T-helper 22 cell (primary cell): Measurements from ENCODE around the gene ACTR1B.
"Not testable (repeated sequence)": the region's sequence is repeated elsewhere in the genome, so short reads cannot be mapped to it uniquely, and the experiment has no call there.

Experiments
- DNase-seq: peaks from one replicate; pipeline ENCODE4 v3.0.0-alpha.2; 2020; ENCODE audit warnings: low read depth

The ACTR1B gene

DNA sequence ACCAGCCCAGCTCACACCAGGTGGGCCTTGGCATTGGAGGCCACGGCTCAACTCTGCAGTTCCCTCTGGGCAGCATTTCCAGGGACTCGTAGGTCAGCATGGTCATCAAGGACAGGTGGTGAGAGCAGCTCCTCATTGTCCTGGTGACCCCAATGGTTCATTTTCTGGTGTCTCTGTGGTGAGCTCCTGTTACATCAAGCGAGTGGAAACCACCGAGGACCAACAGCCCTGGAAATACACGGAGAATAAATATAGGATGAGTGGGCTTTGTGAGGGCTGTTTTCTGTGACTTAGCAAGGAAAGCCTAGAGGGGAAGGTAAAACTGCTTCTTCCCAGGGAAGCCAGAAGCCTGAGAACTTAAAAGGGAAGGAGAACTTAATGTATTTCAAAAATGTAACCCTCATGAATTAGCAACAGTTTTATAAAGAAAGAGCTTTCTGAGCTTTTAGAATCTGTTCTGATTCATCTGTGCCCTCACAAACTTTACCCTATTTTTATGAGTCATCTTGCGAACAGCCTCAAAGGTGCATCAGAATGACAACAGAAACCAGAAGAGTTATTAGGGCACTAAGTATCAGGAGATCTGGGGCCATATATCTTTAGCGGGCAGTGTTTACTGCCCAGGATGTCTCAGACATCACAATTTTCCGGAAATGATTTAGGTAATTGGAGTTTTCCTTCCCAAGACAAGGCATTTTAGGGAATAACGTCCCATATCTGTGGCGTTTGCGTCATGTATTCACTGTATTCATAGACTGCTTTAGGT, 24.4 kb upstream of the ACTR1B start:
- DNase-seq: no peak

DNA sequence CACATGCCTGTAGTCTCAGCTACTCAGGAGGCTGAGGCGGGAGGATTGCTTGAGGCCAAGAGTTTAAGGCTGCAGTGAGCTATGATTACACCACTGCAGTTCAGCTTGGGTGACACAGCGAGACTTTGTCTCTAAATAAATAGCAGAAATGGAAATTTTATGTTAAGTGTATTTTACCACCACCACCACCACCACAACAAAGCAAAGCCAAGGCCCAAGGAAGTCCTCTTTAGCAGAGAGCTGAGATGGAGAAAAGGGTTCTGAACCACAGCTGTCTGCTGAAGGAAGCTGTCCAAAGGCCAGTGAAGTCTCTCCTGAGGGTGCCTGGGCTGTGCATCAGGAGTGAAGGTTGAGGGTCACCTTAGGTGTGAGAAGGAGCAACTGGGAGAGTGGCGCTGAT, 23.4 kb upstream of the ACTR1B start:
- not testable (repeated sequence) for DNase-seq

DNA sequence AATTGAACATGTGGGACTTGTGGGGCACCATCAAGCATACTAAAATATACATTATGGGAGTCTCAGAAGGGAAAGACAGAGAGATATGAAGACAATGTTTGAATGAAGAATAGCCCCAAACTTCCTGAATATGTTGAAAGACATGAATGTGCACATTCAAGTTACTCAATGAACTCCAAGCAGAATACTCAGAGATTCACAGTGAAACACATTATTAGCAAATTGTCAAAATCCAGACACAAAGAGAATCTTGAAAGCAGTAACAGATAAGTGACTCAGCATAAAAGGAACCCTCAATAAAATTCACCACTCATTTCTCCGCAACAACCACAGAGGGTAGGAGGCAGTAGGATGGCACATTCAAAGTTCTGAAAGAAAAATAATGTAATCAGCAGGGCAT, 14.5 kb upstream of the ACTR1B start:
- no peak for DNase-seq

DNA sequence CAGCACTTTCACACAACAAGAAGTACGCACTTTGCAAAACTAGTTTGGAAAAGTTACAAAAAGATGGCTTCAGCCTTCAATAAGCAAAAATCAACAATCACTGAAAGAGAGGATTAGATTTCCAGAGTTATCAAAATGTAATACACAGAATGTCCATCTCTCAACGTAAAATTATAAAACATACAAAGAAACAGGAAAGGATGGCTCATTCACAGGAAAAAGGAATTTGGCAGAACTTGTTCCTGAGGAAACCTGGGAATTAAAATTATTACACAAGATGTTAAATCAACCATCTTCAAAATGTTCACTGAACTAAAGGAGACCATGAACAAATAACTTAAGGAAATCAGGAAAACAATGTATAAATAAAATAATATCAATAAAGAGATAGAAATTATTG, 13.6 kb upstream of the ACTR1B start:
- DNase-seq: no peak

DNA sequence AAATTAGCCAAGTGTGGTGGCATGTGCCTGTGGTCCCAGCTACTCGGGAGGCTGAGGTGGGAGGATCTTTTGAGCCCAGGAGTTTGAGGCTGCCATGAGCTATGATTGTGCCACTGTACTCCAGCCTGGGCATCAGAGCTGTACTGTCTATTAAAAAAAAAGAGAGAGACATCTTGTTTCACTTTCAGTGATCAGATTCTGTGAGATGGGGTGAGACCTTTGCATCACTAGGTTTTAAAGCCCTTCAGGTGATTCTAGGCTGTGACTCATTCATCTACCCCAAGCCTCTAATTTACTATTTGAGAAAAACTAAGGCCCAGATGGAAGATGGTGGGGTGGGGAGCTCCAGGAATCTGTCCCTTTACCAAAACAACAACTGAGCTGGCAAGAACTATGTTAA, 12.8 kb upstream of the ACTR1B start:
- no peak for DNase-seq

DNA sequence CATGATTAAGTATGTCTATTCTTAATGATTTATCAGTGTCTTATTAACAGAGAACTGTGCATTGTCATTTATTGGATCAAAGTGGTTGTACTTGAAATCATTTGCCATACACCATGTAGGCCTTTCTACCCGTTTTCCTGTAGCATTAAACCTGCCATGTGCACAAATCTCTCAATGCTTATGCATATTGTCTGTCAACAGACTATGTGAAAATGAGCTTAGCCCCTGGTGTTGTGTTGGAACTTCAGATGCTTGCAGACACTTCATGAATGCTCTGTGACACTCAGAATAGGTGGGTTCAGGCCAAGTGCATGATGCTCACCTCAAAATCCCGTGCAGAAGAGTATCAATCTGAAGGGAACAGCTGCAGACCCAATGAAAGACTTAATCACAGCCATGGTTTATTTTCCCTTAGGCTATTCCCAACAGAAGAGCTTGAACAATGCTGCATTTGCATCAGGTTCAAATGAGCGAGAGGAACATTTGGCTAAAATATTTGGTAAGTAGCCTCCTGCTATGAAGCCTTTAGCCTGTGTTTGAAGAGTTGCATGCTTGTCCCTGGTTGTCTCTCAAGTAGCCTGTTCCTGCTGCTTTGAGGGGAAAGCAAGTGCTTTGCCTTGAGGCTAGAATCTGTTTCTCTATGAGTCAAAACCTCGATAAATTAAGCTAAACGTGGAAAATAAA, 11.7 kb upstream of the ACTR1B start:
- no peak for DNase-seq

DNA sequence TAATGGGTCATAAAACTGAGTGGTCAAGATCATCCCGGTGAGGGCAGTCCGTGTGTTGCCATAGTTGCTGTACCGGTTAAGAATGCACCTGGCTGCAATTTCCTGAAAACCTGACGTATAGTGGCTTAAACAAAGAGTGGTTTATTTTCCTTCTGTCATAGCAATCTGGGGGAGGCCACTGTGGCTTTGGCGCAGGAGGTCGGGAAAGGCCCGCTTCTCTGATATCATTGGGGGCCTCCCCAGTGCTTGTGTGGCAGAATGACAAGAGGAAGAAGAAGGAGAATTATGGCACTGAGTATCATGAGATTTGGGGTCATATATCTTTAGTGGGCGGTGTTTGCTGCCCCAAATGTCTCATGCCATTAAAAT, 10.1 kb upstream of the ACTR1B start:
- no peak for DNase-seq

DNA sequence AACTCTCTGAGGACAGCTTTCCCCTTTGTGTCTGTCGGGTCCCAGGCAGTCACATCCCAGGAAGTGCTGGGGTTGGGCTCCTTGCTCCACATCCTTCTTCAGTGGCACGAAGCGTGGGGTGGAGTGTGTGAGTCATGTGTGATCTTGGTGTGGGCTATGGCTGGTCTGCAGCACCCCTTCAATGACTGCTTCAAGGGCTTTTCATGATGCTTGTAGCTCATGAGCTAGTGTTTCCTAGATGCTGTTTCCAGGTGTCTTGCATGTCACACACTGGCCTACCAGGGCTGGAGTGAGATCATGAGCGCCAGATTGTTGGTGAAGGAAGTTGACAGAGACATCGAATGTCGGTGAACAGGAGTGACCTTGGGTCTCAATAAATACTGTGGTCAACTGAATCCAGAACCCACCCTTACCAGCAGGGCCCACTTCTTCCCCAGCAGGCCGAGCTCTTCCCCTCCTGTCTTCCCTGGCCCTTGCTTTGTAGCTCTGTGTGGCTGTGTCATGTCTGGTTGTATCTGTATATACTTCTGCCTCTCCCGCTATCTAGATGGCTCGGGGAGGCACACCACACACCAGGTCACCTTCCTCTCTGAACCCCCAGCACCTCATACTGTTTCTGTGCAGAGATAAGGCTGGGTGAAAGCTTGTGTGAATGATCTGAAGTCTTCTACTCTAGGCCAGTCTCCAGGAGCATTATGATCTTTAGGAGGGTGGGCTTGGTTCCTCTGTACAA, 9.5 kb upstream of the ACTR1B start:
- DNase-seq: no peak

DNA sequence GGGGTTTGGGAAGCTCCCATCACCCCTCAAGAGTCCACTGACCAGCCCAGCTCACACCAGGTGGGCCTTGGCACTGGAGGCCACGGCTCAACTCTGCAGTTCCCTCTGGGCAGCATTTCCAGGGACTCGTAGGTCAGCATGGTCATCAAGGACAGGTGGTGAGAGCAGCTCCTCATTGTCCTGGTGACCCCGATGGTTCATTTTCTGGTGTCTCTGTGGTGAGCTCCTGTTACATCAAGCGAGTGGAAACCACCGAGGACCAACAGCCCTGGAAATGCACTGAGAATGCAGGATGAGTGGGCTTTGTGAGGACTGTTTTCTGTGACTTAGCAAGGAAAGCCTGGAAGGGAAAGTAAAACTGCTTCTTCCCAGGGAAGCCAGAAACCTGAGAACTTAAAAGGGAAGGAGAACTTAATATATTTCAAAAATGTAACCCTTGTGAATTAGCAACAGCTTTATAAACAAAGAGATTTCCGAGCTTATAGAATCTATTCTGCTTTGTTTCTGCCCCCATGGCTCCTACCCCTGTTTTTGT, 8.8 kb upstream of the ACTR1B start:
- not testable (repeated sequence) for DNase-seq

DNA sequence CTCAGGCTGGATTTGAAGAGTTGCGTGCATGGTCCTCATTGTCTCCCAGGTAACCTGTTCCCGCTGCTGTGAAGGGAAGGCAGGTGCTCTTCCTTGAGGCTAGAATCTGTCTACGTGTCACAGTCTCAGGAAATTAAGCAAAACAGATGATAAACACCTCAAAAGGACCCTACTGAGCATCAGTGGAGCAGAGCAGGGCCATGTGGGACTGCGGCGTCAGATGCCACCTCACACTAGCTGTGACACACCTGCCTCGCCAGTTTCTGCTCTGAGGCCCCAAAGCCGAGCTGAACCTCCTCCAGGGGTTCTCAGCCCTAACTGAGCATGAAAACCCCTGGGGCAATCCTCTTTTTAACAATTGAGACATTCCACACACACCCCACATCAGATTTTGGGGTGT, 7.7 kb upstream of the ACTR1B start:
- no peak for DNase-seq

DNA sequence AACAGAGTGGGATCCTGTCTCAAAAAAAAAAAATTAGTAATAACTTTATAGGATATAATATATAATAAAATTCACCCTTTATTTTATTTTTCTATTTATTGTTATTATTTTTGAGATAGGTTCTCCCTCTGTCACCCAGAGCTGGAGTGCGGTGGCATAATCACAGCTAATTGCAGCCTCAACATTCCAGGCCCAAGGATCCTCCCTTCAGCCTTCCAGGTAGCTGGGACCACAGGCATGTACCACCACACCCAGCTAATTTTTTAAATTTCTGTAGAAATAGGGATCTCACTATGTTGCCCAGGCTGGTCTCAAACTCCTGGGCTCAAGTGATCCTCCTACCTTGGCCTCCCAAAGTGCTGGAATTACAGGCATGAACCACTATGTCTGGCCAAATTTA, 6.6 kb upstream of the ACTR1B start:
- DNase-seq: no peak

DNA sequence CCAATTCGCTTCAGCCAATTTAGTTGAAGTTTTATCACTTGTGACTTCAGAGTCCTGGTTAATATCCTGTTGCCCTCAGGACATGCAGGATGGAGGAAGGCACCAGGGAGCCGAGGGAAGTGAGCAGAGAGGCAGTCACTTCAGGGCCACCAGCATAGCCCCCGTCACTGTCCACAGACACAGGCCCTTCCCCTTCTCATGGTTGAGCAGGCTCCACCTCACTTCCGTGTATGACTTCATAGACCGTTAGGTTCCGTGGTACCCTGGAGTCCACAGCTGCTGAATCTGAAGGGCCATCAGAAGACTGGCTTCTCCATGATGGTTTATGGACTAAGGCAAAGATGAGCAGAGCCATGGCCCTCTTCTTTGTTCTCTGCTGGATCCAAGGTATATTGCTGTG, 5.6 kb upstream of the ACTR1B start, which contains the start of gene C2orf92:
C2orf92 (plus strand) TSS at position 266 of the 400 bp plus-strand sequence; CDS start at position 342, 76 bp downstream.
- DNase-seq: no peak

DNA sequence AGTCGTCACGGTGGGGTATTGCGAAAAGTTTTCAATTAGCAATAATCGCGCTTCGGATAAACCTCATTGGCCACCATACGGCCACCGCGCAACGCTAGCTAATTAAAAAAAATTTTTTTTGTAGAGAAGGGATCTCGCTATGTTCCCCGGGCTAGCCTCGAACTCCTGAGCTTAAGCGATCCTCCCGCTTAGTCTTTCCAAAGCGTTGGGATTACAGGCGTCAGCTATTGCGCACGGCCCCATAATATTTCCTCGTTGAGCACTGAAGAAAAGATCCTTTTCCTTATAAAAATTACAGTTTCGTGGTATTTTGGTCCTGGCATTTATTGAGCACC, 759 bp upstream of the ACTR1B start:
- DNase-seq: no peak

DNA sequence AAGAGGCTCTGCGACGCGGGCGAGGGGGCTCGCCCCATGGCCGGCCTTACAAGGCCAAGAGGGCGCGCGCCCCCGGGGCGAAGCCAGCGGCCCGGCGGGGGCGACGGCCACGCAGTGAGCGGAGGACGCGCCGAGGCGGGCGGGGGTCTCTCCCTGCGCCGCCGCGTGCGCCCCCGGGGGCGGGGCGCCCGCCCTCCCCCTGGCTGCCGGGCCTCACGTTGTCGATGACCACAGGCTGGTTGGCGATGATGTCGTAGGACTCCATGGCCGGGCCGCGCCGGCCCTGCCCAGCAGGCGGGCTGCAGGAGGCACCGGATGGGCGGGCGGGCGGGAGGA, 250 bp downstream of the ACTR1B start:
- no peak for DNase-seq

DNA sequence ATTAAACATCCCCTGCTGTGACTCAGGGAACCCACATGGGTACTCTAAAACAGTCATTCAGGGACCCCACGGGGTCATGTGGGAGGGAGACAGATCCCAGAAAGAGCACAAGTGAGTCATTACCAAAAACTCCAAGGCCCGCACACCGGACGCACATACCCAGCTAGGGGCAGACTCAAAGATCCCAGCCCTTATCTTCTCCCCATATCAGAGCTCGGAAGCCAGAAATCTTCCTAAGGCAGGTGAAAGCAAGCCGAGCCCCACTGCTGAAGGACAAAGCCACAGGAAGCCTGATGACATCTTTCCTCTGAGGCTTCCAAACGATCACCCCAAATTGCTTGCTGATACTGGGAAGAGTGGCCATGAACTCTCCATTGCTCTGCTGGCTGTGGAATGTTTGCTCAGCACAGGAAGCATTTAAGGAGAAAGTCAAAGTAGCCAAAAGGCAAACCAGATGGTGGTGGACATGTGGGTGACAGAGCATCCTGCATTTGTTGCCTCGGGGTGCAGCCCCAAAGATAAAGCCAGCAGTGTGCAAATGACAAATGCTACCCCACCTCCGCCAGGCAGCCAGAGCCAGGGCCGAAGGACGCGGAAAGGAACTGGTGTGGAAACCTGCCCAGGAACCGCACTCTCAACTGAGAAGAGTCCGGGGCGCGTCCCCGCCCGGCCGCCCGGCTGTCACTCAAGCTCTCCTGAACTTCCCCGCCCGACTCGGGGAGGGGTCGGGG, 784 bp downstream of the ACTR1B start:
- peak; percentile 77 for DNase-seq

DNA sequence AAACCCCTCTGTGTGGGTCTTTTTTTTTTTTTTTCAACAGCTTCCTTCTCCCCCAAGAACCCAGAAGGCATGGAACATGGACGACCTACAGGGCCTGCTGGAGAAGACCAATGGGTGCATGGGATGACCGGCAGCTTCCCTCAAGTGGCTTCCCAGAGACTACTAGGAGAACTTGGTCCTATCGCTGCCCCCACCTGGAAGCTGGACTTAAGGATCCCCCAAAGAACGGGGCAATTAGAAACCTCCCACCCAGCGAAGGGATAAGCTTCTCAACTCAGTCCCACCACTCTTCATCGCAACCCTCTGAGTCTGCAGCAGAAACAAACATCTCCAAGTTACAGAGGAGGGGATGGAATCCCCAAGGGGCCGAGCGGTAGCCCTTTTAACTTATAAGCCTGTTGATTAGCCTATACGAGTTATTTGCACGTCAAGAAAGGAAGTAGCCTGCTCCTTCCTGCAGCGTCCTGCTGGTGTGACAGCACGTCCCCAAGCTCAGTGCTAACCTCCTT, 1.4 kb downstream of the ACTR1B start:
- no peak for DNase-seq

DNA sequence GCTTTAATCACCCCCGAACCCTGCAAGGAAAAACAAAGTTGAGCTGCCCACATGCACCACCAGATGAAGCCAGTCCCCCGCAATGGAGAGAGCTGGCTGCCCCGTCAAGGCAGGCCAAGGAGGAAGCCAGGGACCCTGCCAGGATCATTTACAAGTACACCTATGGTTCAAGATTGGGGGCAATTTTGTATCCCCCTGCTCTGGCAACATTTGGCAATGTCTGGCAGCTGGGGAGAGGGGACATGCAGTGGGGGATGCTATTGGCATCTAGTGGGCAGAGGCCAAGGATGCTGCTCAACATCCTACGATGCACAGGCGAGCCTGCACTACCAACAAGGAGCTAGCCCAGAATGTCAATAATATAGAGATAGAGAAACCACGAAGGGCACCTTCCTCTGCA, 1.9 kb downstream of the ACTR1B start:
- DNase-seq: no peak

DNA sequence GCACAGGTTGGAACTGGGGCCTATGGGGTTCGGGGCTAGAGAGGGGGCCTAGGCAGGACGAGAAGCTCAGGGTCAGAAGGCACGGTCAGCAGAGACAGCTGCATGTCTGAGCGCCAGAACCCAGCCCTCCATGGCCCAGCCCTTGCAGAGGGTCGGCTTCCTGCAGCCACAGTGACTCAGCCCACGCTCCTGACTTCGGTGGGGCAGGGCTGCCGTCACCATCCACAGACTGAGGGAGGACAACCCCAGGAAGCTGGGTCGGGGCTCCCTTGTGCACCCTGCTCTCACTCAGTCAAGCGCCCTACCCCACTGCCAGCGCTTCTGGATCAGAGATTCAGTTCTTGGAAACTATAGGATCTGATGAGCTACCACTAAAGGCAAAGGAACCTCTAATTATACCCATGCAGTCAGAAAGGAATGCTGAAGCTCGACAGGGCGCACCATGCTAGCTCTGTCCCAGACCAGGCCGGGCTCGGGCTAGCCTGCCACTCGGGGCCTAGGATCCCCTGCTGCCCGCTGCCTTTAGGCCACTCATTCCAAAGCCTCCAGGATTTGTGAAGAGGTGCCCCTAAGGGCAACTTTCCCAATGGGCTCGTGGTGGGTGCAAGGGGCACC, 3.0 kb downstream of the ACTR1B start:
- no peak for DNase-seq

DNA sequence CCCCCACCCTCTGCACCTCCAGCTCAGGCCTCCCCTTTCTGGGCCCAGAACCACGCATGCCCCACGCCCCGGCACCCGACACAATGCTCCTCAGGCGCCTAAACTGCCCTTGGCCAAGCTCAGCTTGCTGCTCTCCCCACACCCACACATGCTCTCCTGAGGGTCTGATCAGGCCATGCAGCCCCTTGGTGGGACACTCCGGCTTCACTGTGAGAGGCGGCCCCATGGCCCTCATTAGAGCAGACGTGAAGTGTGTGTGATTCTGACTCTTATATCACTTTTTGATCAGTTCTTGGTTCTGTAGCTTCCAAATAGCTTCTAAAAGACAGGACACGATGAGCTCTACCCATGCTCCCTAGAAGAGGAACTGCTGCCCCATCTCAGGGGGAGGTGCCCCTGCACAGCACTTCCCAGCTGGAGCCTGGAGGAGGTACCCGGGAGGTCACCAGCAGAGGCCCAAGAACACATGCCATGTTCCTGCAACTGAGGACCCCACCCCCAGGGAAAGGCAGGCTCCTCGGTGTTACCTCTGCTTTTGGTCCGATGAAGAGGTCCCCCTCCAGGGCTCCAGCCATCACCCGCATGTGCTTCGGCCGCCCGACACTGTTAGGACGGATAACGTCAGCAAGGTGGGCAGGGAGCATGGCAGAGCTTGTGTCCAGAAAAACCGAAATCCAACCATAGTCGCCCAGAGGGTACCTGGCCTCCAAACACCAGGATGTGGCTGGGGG, 3.6 kb downstream of the ACTR1B start:
- no peak for DNase-seq

DNA sequence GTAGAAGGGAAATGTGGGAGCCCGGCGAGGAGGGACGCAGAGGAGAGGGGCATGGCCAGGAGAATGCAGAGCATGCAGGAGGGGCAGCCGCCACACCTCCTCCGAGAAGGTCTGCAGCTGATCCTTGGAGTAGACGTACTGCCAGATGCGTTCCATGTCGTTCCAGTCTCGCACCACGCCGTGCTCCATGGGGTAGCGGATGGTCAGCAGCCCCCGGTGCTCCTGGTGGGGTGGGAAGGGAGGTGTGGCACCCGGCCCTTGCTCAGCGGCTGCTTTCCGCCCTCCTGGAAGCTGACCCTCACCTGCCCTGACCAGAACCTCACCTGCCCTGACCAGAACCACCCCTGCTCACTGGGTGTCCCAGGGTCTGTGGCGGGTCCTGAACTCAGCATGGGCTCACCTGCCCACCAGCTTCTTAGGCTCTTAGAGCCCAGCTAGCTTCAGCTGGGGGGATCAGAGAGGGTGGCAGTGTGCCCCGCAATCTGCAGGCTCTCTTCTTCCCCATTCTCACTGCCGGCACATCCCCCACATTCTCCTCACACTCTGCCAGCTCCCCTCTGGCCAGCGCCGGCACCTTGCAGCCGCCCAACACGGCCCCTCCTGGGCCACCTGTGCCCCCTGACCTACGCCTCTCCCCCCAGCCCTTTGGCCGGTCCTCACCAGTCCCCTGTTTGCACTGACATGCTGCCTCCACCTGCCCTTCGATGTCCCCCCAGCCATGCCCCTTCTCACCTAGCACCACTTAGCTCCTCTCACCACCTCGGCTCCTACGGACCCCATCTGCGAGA, 4.4 kb downstream of the ACTR1B start:
- no peak for DNase-seq
